ENCODE measurements around the gene EFHD2.

DNA sequence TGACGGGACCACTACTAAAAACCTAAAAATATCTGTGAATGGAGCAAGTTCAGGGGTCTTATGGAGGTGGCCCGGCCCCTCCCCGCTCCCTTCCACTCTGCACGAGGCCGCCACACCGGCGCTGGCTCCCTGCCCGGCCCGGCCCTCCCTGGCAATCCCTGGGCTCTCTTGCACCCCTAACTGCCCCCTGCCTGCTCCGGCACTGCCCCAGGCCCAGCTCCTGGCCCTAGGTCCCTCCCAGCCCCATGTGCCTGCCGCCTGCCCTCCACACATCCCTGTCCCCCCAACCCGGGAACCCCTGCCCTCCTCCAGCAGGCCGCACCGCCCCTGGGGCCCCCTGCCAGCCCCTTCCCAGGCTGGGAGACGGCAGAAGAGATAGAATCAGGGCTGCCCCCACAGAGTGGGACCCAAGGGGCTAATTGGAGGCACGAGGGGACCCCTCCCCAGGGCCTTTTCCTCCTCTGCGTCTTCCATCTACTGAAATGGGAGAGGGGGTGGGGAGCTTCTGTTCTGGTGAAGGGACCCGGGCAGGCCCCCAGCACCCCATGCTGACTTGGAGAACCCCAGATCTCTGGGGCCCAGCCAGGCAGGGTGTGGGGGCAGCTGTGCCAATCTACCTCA is 19.2 kb downstream of the EFHD2 start:
- TF ChIP-seq, protein P1, sequence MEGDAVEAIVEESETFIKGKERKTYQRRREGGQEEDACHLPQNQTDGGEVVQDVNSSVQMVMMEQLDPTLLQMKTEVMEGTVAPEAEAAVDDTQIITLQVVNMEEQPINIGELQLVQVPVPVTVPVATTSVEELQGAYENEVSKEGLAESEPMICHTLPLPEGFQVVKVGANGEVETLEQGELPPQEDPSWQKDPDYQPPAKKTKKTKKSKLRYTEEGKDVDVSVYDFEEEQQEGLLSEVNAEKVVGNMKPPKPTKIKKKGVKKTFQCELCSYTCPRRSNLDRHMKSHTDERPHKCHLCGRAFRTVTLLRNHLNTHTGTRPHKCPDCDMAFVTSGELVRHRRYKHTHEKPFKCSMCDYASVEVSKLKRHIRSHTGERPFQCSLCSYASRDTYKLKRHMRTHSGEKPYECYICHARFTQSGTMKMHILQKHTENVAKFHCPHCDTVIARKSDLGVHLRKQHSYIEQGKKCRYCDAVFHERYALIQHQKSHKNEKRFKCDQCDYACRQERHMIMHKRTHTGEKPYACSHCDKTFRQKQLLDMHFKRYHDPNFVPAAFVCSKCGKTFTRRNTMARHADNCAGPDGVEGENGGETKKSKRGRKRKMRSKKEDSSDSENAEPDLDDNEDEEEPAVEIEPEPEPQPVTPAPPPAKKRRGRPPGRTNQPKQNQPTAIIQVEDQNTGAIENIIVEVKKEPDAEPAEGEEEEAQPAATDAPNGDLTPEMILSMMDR (IDR thresholded peaks at IDR 0.05), result no peak
- TF ChIP-seq EZH2 (IDR thresholded peaks at IDR 0.05), result no peak
